Neuron (in vitro differentiated cells): Measurements from ENCODE around the gene ADH1B.
"Not testable (repeated sequence)": the region's sequence is repeated elsewhere in the genome, so short reads cannot be mapped to it uniquely, and the experiment has no call there.

Source experiments
- H2AFZ ChIP-seq: one replicate; pipeline ENCODE4 v1.6.1; 2013; ENCODE audit warnings: low read depth, mild to moderate bottlenecking, inconsistent platforms, low read length, moderate library complexity
- H3K27me3 ChIP-seq: one replicate; pipeline ENCODE4 v1.6.1; 2013; ENCODE audit warnings: low read length; ENCODE audit not compliant: insufficient read depth
- H3K36me3 ChIP-seq: one replicate; pipeline ENCODE4 v1.6.1; 2013; ENCODE audit warnings: low read length; ENCODE audit not compliant: insufficient read depth
- H3K4me1 ChIP-seq: one replicate; pipeline ENCODE4 v1.6.1; 2013; ENCODE audit warnings: low read length; ENCODE audit not compliant: insufficient read depth
- H3K4me3 ChIP-seq: 2 replicates; pipeline ENCODE4 v1.5.1; 2013; ENCODE audit warnings: mild to moderate bottlenecking, low read length, moderate library complexity
- H3K9me3 ChIP-seq: one replicate; pipeline ENCODE4 v1.6.1; 2013; ENCODE audit warnings: low read length

ADH1B gene

DNA sequence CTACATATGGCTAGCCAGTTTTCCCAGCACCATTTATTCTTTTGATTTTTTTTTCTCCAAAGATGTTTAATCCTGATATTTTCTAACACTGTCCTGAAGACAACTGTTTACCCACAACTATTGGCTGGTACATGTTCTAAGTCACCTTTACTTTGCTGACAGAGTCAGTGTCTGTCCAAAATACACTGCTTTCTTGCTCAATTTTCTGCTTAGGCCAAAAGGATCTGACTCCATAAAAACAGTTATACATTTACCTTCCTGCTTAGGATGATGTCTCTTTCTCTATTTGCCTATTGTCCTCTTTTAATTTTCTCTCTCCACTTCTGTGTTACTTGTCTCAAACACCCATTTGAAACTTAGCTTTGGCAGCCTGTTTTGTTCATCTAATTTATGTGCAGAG, 28.1 kb upstream of the ADH1B start:
- no peaks in the 10 kb centered on the region for H3K4me1 ChIP-seq
- H3K27me3 ChIP-seq, result no peaks in the 10 kb centered on the region
- H3K4me3 ChIP-seq, result no peak overlapping the region
- H2AFZ ChIP-seq, result no peak overlapping the region
- no peaks in the 10 kb centered on the region for H3K9me3 ChIP-seq
- H3K36me3 ChIP-seq, result no peaks in the 10 kb centered on the region

- not testable (repeated sequence) for H3K4me1 ChIP-seq, H3K9me3 ChIP-seq, H3K27me3 ChIP-seq, H3K36me3 ChIP-seq, H3K4me3 ChIP-seq, H2AFZ ChIP-seq
These were observed 21.4 kb upstream of the ADH1B start for GRCh38 chr4:99342624-99343023.

DNA sequence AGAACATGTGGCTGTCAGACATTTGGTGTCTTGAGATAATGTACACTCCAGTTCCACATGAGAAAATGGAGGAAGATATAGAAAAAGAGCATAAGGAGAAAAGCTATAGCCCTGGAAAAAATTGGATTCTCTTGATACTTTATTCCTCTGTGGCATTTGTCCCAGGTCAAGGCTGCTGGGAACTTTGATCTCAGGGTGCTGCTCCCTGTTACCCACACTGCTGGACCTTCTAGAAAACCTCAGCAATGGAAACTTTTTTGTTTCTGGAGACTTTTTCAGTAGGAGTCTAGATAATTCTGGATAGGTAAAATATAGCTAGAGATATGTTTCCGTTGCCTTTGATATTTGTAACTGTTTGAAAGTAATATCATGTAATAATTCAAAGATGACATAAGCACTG, 20.2 kb upstream of the ADH1B start:
- Histone ChIP-seq H3K9me3 (no peaks in the 10 kb centered on the region), H3K4me1 (no peaks in the 10 kb centered on the region), H2AFZ (no peak overlapping the region), H3K4me3 (no peak overlapping the region), H3K36me3 (no peaks in the 10 kb centered on the region), H3K27me3 (no peaks in the 10 kb centered on the region)

GRCh38 chr4:99339172-99339571, 18.0 kb upstream of the ADH1B start:
- no peak overlapping the region for H3K4me3 ChIP-seq
- no peaks in the 10 kb centered on the region for H3K27me3 ChIP-seq
- no peaks in the 10 kb centered on the region for H3K36me3 ChIP-seq
- no peaks in the 10 kb centered on the region for H3K4me1 ChIP-seq
- H3K9me3 ChIP-seq, result no peaks in the 10 kb centered on the region
- no peak overlapping the region for H2AFZ ChIP-seq

DNA sequence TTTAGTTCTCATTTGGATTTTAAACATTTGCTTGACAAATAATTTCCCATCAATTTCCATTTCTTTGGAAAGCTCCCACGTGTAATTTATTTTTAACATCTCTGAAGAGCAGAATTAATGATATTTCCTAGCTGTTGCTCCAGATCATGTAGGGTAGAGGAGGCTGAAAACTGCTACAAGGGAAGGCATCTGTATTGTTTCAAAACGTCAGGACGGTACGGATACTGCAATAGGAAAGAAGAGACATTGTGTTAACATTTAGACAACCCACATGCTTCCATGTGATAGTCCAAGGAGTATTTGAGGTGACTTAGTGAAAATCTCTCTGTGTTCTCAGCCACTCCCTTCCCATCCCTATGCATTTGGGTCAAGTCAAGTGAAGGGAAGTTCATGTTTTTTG, 15.4 kb upstream of the ADH1B start:
- no peaks in the 10 kb centered on the region for H3K27me3 ChIP-seq
- H3K4me3 ChIP-seq, result no peak overlapping the region
- H2AFZ ChIP-seq, result no peak overlapping the region
- no peaks in the 10 kb centered on the region for H3K9me3 ChIP-seq
- no peaks in the 10 kb centered on the region for H3K4me1 ChIP-seq
- H3K36me3 ChIP-seq, result no peaks in the 10 kb centered on the region

GRCh38 chr4:99334880-99335279, 13.7 kb upstream of the ADH1B start:
- Histone ChIP-seq H3K9me3 (no peaks in the 10 kb centered on the region), H2AFZ (no peak overlapping the region), H3K4me1 (no peaks in the 10 kb centered on the region), H3K4me3 (no peak overlapping the region), H3K27me3 (no peaks in the 10 kb centered on the region), H3K36me3 (no peaks in the 10 kb centered on the region)

GRCh38 chr4:99330648-99331047, 9.4 kb upstream of the ADH1B start:
- no peak overlapping the region for H3K4me3 ChIP-seq
- H3K27me3 ChIP-seq, result no peaks in the 10 kb centered on the region
- no peak overlapping the region for H2AFZ ChIP-seq
- no peaks in the 10 kb centered on the region for H3K4me1 ChIP-seq
- H3K36me3 ChIP-seq, result no peaks in the 10 kb centered on the region
- no peaks in the 10 kb centered on the region for H3K9me3 ChIP-seq

DNA sequence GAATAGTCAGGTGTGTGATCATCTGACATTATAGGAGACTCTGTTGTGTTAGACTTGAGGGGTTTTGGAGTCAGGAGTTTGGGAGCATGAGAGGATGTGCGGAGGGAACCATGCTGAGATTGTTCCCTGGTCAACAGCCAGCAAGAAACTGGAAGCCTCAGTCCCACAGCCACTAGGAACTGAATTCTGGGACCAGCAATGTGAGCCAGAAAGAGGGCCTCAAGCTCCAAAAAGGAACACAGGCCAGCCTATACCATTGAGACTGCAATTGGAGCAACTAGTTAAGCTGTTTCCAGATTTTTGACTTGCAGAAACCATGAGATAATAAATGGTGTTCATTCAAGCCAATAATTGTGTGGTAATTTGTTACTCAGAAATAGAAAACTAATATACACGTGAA, 8.7 kb upstream of the ADH1B start:
- Histone ChIP-seq H3K4me3 (no peak overlapping the region), H3K27me3 (no peaks in the 10 kb centered on the region), H2AFZ (no peak overlapping the region), H3K4me1 (no peaks in the 10 kb centered on the region), H3K9me3 (no peaks in the 10 kb centered on the region), H3K36me3 (no peaks in the 10 kb centered on the region)

- H3K4me1 ChIP-seq, result no peaks in the 10 kb centered on the region
- H2AFZ ChIP-seq, result no peak overlapping the region
- H3K27me3 ChIP-seq, result no peaks in the 10 kb centered on the region
- no peaks in the 10 kb centered on the region for H3K9me3 ChIP-seq
- H3K4me3 ChIP-seq, result no peak overlapping the region
- no peaks in the 10 kb centered on the region for H3K36me3 ChIP-seq
These were observed 3.8 kb upstream of the ADH1B start for GRCh38 chr4:99324979-99325378.

- Histone ChIP-seq H3K27me3 (no peaks in the 10 kb centered on the region), H2AFZ (no peak overlapping the region), H3K9me3 (no peaks in the 10 kb centered on the region), H3K4me1 (no peaks in the 10 kb centered on the region), H3K4me3 (no peak overlapping the region), H3K36me3 (no peaks in the 10 kb centered on the region)
These were observed 3.2 kb upstream of the ADH1B start for GRCh38 chr4:99324361-99324760.

GRCh38 chr4:99323756-99324155, 2.6 kb upstream of the ADH1B start:
- H3K9me3 ChIP-seq, result no peaks in the 10 kb centered on the region
- no peaks in the 10 kb centered on the region for H3K36me3 ChIP-seq
- H3K4me3 ChIP-seq, result no peak overlapping the region
- no peaks in the 10 kb centered on the region for H3K4me1 ChIP-seq
- no peaks in the 10 kb centered on the region for H3K27me3 ChIP-seq
- no peak overlapping the region for H2AFZ ChIP-seq

DNA sequence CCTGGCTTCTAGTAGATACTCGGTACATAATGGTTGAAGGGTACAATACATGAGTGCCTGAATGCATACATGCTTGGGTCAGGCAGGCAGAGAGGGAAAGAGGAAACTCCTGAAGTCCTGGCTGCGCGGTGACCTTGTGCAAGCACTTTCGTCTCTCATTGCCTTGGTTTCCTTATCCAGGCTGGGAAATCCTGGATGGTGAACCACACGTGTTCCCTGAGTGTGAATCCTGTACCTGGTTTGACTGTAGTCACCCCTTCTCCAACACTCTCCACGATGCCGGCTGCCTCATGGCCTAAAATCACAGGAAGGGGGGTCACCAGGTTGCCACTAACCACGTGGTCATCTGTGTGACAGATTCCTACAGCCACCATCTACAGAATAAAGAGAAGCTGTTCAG, 3.4 kb downstream of the ADH1B start:
- H3K36me3 ChIP-seq, H3K9me3 ChIP-seq, H3K27me3 ChIP-seq, H3K4me1 ChIP-seq, H3K4me3 ChIP-seq, H2AFZ ChIP-seq: not testable (repeated sequence)

DNA sequence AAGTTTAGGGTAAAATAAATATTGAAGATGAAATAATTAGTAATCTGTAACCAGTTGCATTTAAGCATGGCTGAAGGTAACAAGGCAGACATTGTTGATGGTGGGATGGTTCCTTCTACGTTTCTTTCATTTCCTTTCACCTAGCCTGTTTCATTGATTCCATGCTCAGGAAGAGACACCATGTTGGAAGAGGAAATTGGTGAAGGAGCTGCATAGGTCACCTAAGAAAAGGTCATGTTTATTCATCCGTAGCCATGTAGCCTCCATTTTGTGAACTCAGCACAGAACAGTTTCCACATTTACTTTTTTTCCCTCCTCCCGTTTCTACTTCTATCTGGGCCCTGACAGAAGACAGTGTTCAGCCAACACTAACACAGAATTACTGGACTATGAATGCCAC, 3.8 kb downstream of the ADH1B start:
- Histone ChIP-seq H3K4me1 (no peaks in the 10 kb centered on the region), H3K9me3 (no peaks in the 10 kb centered on the region), H3K4me3 (no peak overlapping the region), H2AFZ (no peak overlapping the region), H3K27me3 (no peaks in the 10 kb centered on the region), H3K36me3 (no peaks in the 10 kb centered on the region)

GRCh38 chr4:99315839-99316238, 5.4 kb downstream of the ADH1B start:
- H2AFZ ChIP-seq, result no peak overlapping the region
- H3K4me1 ChIP-seq, result no peaks in the 10 kb centered on the region
- H3K27me3 ChIP-seq, result no peaks in the 10 kb centered on the region
- H3K9me3 ChIP-seq, result no peaks in the 10 kb centered on the region
- no peak overlapping the region for H3K4me3 ChIP-seq
- H3K36me3 ChIP-seq, result no peaks in the 10 kb centered on the region
